ENCODE data around the gene FCGR1A.
"Not testable (repeated sequence)": the region's sequence is repeated elsewhere in the genome, so short reads cannot be mapped to it uniquely, and the experiment has no call there.

GRCh38 chr1:149752186-149752585 lies 30.3 kb upstream of the FCGR1A start:
- not testable (repeated sequence) for TF ChIP-seq FOXP2 (optimal IDR thresholded peaks at IDR 0.05; ENCODE audit: control extremely low read depth, extremely low read length, insufficient read depth); POLR2AphosphoS5 (IDR thresholded peaks at IDR 0.05; ENCODE audit: borderline replicate concordance, low read depth, low read length)
